Liver (tissue), 9 donors: ENCODE data around the gene LNX1. TPM values are rescaled to one million over a fixed set of nuclear protein-coding genes. Genes with fewer than 3 reads are reported as not detected.
"Not testable (repeated sequence)": the region's sequence is repeated elsewhere in the genome, so short reads cannot be mapped to it uniquely, and the experiment has no call there.

Experiments used
- DNase-seq: peaks from one replicate; pipeline ENCODE4 v3.0.0-alpha.2; 2017; ENCODE audit warnings: low spot score
- H3K27ac ChIP-seq, 2 donors: one replicate each; pipeline ENCODE4 v1.7.0; 2013; ENCODE audit warnings: inconsistent platforms in 2 of 2, low read length in 2 of 2, control low read depth in 1 of 2, low read depth in 1 of 2, mild to moderate bottlenecking in 1 of 2
- H3K27me3 ChIP-seq, 4 donors: one replicate each; pipeline versions ENCODE4 v1.6.1 to v1.7.0; 2013; ENCODE audit warnings: low read length in 3 of 4, inconsistent platforms in 1 of 4, mild to moderate bottlenecking in 1 of 4, moderate library complexity in 1 of 4; ENCODE audit not compliant: control insufficient read depth in 4 of 4, insufficient read depth in 4 of 4
- H3K36me3 ChIP-seq, 4 donors: one replicate each; pipeline versions ENCODE4 v1.6.1 to v1.7.0; 2013; ENCODE audit warnings: low read length in 3 of 4, mild to moderate bottlenecking in 3 of 4, low read depth in 1 of 4, moderate library complexity in 1 of 4; ENCODE audit not compliant: control insufficient read depth in 4 of 4, insufficient read depth in 3 of 4
- H3K4me1 ChIP-seq, 4 donors: one replicate each; pipeline versions ENCODE4 v1.6.1 to v1.7.0; 2013; ENCODE audit warnings: low read length in 3 of 4, mild to moderate bottlenecking in 3 of 4, moderate library complexity in 1 of 4; ENCODE audit not compliant: control insufficient read depth in 4 of 4, insufficient read depth in 4 of 4
- H3K4me3 ChIP-seq, 3 donors: one replicate each; pipeline versions ENCODE4 v1.6.1 to v1.7.0; 2013; ENCODE audit warnings: low read length in 3 of 3, control low read depth in 1 of 3, low read depth in 1 of 3, mild to moderate bottlenecking in 1 of 3
- H3K9ac ChIP-seq, 2 donors: one replicate each; pipeline ENCODE4 v1.7.0; 2013; ENCODE audit warnings: low read length in 2 of 2, mild to moderate bottlenecking in 2 of 2, moderate library complexity in 2 of 2, control low read depth in 1 of 2, low read depth in 1 of 2
- H3K9me3 ChIP-seq, 4 donors: one replicate each; pipeline versions ENCODE4 v1.6.1 to v1.7.0; 2013; ENCODE audit warnings: low read length in 3 of 4; ENCODE audit not compliant: control insufficient read depth in 4 of 4
- EGR1 ChIP-seq, 2 donors: IDR thresholded peaks; 2 replicates each; pipeline ENCODE4 v1.6.1; 2016 to 2018; ENCODE audit warnings: antibody characterized with exemption in 2 of 2, low read depth in 2 of 2
- FOXA1 ChIP-seq: IDR thresholded peaks from 2 replicates; pipeline ENCODE4 v1.6.1; 2016; ENCODE audit warnings: antibody characterized with exemption
- FOXA2 ChIP-seq: IDR thresholded peaks from 2 replicates; pipeline ENCODE4 v1.6.1; 2016; ENCODE audit warnings: antibody characterized with exemption
- GABPA ChIP-seq, 2 donors: IDR thresholded peaks in 1 of 2; conservative IDR thresholded peaks in 1 of 2; 2 replicates each; pipeline ENCODE4 v1.6.1; 2016; ENCODE audit warnings: antibody characterized with exemption in 2 of 2, mild to moderate bottlenecking in 1 of 2, moderate library complexity in 1 of 2
- HNF4A ChIP-seq, 2 donors: conservative IDR thresholded peaks; 2 replicates each; pipeline ENCODE4 v1.6.1; 2016; ENCODE audit warnings: antibody characterized with exemption in 2 of 2, mild to moderate bottlenecking in 2 of 2
- HNF4G ChIP-seq: IDR thresholded peaks from 2 replicates; pipeline ENCODE4 v1.6.1; 2016; ENCODE audit warnings: antibody characterized with exemption
- RAD21 ChIP-seq, 2 donors: IDR thresholded peaks; 2 replicates each; pipeline ENCODE4 v1.6.1; 2016; ENCODE audit warnings: antibody characterized with exemption in 2 of 2, mild to moderate bottlenecking in 2 of 2
- RXRA ChIP-seq, 2 donors: IDR thresholded peaks; 2 replicates each; pipeline ENCODE4 v1.6.1; 2017 to 2018; ENCODE audit warnings: antibody characterized with exemption in 2 of 2, mild to moderate bottlenecking in 1 of 2
- SP1 ChIP-seq: IDR thresholded peaks from 2 replicates; pipeline ENCODE4 v1.6.1; 2018; ENCODE audit warnings: antibody characterized with exemption, mild to moderate bottlenecking
- TAF1 ChIP-seq: conservative IDR thresholded peaks from 2 replicates; pipeline ENCODE4 v1.6.1; 2016; ENCODE audit warnings: antibody characterized with exemption, mild to moderate bottlenecking
- YY1 ChIP-seq: IDR thresholded peaks from 2 replicates; pipeline ENCODE4 v1.6.1; 2016; ENCODE audit warnings: antibody characterized with exemption, mild to moderate bottlenecking
- WGBS: extraction: QIAGEN DNeasy Blood & Tissue Kit; methylation state at CpG from one replicate; pipeline ENCODE4 v1.1.7; 2013; 5-methylcytosine and 5-hydroxymethylcytosine counted together
- polyA plus RNA-seq, 2 donors: library from polyadenylated mRNA; stranded (reverse) in 1 of 2; unstranded in 1 of 2; fragments of 200-250 nt in 1 of 2; fragments of >200 nt in 1 of 2; fragmentation: Nextera tagmentation in 1 of 2; extraction: Ambion mirVana in 1 of 2; gene quantifications; one replicate each; pipeline versions ENCODE4 v1.2.1 to v1.2.3, GENCODE V29; 2013 to 2015
- total RNA-seq, 2 donors: library from RNA; depleted of rRNA; stranded (reverse); fragments of >200 nt; gene quantifications; one replicate each; pipeline ENCODE4 v1.2.3, GENCODE V29; 2014
- TF ChIP-seq, protein P1 (sequence below): IDR thresholded peaks from 2 replicates; pipeline ENCODE4 v1.6.1; 2016; ENCODE audit warnings: antibody characterized with exemption, mild to moderate bottlenecking
- TF ChIP-seq, protein P2 (sequence below): IDR thresholded peaks from 2 replicates; pipeline ENCODE4 v1.6.1; 2016; ENCODE audit warnings: antibody characterized with exemption
- TF ChIP-seq, protein P3 (sequence below): fragments of 150-350 bp; IDR thresholded peaks from 2 replicates; pipeline ENCODE4 v1.5.1; 2017; ENCODE audit warnings: improper control_type of control experiment, low read depth, low read length; ENCODE audit not compliant: missing input control
- TF ChIP-seq, protein P4 (sequence below): IDR thresholded peaks from 2 replicates; pipeline ENCODE4 v1.6.1; 2016; ENCODE audit warnings: antibody characterized with exemption
- TF ChIP-seq, protein P5 (sequence below): IDR thresholded peaks from 2 replicates; pipeline ENCODE4 v1.6.1; 2016; ENCODE audit warnings: antibody characterized with exemption
- donor health status: healthy.
- donor health status: healthy.
- donor health status: healthy.
- donor health status: healthy.
- donor health status: healthy.

LNX1 gene
- total and polyA plus RNA-seq, 4 donors, result 1.5 to 3.4 (median 2.3) TPM

DNA sequence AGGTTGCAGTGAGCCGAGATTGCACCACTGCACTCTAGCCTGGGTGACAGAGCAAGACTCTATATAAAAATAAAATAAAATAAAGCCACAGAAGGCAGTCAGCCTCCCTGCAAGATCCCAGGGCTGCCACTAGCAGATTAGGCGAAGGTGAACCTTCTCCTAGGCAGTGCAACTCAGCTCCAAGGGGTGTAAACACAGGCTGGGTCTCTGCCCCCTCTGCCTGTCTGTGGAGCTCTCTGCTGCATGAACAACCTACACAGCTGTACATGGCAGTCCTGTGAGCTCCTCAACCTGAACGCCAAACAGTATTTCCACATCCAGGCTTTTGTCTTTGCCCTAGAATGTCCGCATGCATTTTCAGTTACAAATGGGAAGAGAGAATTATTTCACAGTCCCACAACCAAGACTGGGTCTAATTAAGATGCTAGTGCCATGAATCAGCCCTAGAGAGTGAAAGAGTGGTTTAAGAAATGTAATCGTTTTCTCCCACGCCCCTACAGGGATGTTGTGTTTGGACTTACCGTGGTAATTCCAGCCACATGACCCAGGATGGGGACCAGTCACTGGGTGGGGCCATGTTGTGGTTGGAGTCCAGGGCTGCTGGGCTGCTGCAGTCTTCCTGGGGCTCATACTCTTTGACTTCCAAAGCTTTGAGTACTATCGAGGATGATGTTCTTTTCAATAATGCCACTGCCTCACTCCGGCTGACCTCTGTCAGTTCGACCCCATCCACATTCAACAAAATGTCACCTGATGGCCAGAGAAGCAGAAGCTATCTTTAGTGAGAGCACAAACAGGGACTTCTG lies 114.9 kb downstream of the LNX1 start:
- H3K4me3 ChIP-seq, result no peak overlapping the region
- TF ChIP-seq HNF4A (conservative IDR thresholded peaks at IDR 0.05) (no peak), YY1 (no peak), FOXA1 (no peak), RXRA (IDR thresholded peaks at IDR 0.05) (no peak), RAD21 (IDR thresholded peaks at IDR 0.05) (no peak)
- TF ChIP-seq, protein P1, sequence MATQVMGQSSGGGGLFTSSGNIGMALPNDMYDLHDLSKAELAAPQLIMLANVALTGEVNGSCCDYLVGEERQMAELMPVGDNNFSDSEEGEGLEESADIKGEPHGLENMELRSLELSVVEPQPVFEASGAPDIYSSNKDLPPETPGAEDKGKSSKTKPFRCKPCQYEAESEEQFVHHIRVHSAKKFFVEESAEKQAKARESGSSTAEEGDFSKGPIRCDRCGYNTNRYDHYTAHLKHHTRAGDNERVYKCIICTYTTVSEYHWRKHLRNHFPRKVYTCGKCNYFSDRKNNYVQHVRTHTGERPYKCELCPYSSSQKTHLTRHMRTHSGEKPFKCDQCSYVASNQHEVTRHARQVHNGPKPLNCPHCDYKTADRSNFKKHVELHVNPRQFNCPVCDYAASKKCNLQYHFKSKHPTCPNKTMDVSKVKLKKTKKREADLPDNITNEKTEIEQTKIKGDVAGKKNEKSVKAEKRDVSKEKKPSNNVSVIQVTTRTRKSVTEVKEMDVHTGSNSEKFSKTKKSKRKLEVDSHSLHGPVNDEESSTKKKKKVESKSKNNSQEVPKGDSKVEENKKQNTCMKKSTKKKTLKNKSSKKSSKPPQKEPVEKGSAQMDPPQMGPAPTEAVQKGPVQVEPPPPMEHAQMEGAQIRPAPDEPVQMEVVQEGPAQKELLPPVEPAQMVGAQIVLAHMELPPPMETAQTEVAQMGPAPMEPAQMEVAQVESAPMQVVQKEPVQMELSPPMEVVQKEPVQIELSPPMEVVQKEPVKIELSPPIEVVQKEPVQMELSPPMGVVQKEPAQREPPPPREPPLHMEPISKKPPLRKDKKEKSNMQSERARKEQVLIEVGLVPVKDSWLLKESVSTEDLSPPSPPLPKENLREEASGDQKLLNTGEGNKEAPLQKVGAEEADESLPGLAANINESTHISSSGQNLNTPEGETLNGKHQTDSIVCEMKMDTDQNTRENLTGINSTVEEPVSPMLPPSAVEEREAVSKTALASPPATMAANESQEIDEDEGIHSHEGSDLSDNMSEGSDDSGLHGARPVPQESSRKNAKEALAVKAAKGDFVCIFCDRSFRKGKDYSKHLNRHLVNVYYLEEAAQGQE, result no peak
- TF ChIP-seq, protein P2, sequence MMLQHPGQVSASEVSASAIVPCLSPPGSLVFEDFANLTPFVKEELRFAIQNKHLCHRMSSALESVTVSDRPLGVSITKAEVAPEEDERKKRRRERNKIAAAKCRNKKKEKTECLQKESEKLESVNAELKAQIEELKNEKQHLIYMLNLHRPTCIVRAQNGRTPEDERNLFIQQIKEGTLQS, result no peak
- TF ChIP-seq, protein P3, sequence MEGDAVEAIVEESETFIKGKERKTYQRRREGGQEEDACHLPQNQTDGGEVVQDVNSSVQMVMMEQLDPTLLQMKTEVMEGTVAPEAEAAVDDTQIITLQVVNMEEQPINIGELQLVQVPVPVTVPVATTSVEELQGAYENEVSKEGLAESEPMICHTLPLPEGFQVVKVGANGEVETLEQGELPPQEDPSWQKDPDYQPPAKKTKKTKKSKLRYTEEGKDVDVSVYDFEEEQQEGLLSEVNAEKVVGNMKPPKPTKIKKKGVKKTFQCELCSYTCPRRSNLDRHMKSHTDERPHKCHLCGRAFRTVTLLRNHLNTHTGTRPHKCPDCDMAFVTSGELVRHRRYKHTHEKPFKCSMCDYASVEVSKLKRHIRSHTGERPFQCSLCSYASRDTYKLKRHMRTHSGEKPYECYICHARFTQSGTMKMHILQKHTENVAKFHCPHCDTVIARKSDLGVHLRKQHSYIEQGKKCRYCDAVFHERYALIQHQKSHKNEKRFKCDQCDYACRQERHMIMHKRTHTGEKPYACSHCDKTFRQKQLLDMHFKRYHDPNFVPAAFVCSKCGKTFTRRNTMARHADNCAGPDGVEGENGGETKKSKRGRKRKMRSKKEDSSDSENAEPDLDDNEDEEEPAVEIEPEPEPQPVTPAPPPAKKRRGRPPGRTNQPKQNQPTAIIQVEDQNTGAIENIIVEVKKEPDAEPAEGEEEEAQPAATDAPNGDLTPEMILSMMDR, result no peak
- H3K9ac ChIP-seq, result no peak overlapping the region
- no peak overlapping the region for H3K27ac ChIP-seq
- WGBS, result 92% methylated on average over 10 of the region's 10 CpGs
- no peaks in the 10 kb centered on the region for H3K4me1 ChIP-seq
- DNase-seq, result no peak
- peaks cover 0 to 23% (median 11%) of the 10 kb centered on the region in 4 donors for H3K36me3 ChIP-seq
- no peaks in the 10 kb centered on the region for H3K27me3 ChIP-seq
- no peaks in the 10 kb centered on the region for H3K9me3 ChIP-seq

DNA sequence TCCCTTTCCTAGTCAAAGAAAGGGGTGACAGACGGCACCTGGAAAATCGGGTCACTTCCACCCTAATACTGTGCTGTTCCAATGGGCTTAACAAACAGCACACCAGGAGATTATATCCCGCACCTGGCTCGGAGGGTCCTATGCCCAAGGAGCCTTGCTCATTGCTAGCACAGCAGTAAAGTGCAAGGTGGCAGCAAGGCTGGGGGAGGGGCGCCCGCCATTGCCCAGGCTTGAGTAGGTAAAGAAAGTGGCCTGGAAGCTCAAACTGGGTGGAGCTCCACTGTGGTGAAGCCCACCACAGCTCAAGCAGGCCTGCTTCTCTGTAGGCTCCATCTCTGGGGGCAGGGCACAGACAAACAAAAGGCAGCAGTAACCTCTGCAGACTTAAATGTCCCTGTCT lies 124.7 kb downstream of the LNX1 start:
- not testable (repeated sequence) for H3K4me3 ChIP-seq, H3K9ac ChIP-seq, H3K9me3 ChIP-seq, H3K27ac ChIP-seq, H3K4me1 ChIP-seq, H3K27me3 ChIP-seq, DNase-seq
- WGBS, result 98% methylated on average over 6 of the region's 6 CpGs
- peaks cover 0 to 15% (median 5%) of the 10 kb centered on the region in 4 donors for H3K36me3 ChIP-seq

DNA sequence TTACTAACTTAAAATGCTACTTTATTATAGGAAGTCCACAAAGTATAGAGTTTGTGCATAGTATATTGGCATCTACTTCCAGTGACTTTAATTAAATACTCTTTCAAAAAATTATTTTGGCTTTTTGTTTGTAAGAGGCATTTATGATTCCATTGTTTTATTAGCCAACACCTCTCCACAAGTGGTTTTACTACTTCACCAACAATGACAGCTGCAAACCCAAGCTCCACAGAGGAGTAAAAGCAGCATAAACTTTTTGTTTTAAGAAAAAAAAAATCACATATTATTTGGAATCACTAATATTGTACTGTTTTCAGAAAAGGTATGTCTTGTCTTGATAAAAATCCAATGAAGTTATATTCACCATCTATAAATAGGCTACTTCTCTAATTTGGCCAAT lies 125.4 kb downstream of the LNX1 start:
- no peak overlapping the region for H3K27ac ChIP-seq
- peaks cover 0 to 2% (median 0%) of the 10 kb centered on the region in 4 donors for H3K9me3 ChIP-seq
- peaks cover 0 to 20% (median 10%) of the 10 kb centered on the region in 4 donors for H3K36me3 ChIP-seq
- no peaks in the 10 kb centered on the region for H3K27me3 ChIP-seq
- no peak overlapping the region for H3K9ac ChIP-seq
- DNase-seq, result no peak
- no peaks in the 10 kb centered on the region for H3K4me1 ChIP-seq
- no peak overlapping the region for H3K4me3 ChIP-seq
- no peak for TF ChIP-seq GABPA (IDR thresholded peaks at IDR 0.05 in 1 of 2, conservative IDR thresholded peaks at IDR 0.05 in 1 of 2)
- TF ChIP-seq FOXA1, result no peak
- no peak for TF ChIP-seq TAF1
- TF ChIP-seq YY1, result no peak
- no peak for TF ChIP-seq EGR1 (IDR thresholded peaks at IDR 0.05; ENCODE audit: low read depth in 2 of 2)
- no peak for TF ChIP-seq HNF4G
- no peak for TF ChIP-seq RAD21 (IDR thresholded peaks at IDR 0.05)
- TF ChIP-seq, protein P4, sequence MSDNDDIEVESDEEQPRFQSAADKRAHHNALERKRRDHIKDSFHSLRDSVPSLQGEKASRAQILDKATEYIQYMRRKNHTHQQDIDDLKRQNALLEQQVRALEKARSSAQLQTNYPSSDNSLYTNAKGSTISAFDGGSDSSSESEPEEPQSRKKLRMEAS, result no peak
- TF ChIP-seq SP1, result no peak
- TF ChIP-seq, protein P5, sequence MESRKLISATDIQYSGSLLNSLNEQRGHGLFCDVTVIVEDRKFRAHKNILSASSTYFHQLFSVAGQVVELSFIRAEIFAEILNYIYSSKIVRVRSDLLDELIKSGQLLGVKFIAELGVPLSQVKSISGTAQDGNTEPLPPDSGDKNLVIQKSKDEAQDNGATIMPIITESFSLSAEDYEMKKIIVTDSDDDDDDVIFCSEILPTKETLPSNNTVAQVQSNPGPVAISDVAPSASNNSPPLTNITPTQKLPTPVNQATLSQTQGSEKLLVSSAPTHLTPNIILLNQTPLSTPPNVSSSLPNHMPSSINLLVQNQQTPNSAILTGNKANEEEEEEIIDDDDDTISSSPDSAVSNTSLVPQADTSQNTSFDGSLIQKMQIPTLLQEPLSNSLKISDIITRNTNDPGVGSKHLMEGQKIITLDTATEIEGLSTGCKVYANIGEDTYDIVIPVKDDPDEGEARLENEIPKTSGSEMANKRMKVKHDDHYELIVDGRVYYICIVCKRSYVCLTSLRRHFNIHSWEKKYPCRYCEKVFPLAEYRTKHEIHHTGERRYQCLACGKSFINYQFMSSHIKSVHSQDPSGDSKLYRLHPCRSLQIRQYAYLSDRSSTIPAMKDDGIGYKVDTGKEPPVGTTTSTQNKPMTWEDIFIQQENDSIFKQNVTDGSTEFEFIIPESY, result no peak
- TF ChIP-seq, protein P3, result no peak
- no peak for TF ChIP-seq FOXA2
- no peak for TF ChIP-seq RXRA (IDR thresholded peaks at IDR 0.05)
